ENCODE measurements around the gene ANO9. TPM values are rescaled to one million over a fixed set of nuclear protein-coding genes. Genes with fewer than 3 reads are reported as not detected.

Gene ANO9
- total RNA-seq, 1 experiment from 2014 or later: 9.4 TPM

GRCh38 chr11:479311-479710 lies 37.5 kb upstream of the ANO9 start:
- no TSS peak for BruUV-seq (replicated peaks)
- H3K36me3 Mint-ChIP-seq (ENCODE audit: insufficient read depth, unreplicated experiment): peaks cover 11% of the 10 kb centered on the region
- CTCF ChIA-PET: interaction anchor here (2.1 kb wide), 1 partner anchor 29 kb away, joined by 12 read pairs; the partner anchor contains the start of gene PTDSS2
- no peak for DNase-seq (ENCODE audit: unreplicated experiment)
- no peak overlapping the region for H3K4me3 Mint-ChIP-seq (ENCODE audit: unreplicated experiment)
- no peak for TF ChIP-seq CTCF (IDR thresholded peaks at IDR 0.05; ENCODE audit: unreplicated experiment)
- H3K4me1 Mint-ChIP-seq (ENCODE audit: insufficient read depth, unreplicated experiment): no peaks in the 10 kb centered on the region
- no peaks in the 10 kb centered on the region for H3K27me3 Mint-ChIP-seq (ENCODE audit: insufficient read depth, unreplicated experiment)
- intact Hi-C loops (cut with micrococcal nuclease): no loop called here
- POLR2A ChIA-PET: interaction anchor here (1.2 to 1.7 kb wide), 2 partner anchors 13 to 26 kb away, joined by 3 to 6 read pairs; no protein-coding TSS in a partner anchor
- no peaks in the 10 kb centered on the region for H3K9me3 Mint-ChIP-seq (ENCODE audit: unreplicated experiment)
- no peak overlapping the region for H3K27ac Mint-ChIP-seq (ENCODE audit: low read depth, unreplicated experiment)

DNA sequence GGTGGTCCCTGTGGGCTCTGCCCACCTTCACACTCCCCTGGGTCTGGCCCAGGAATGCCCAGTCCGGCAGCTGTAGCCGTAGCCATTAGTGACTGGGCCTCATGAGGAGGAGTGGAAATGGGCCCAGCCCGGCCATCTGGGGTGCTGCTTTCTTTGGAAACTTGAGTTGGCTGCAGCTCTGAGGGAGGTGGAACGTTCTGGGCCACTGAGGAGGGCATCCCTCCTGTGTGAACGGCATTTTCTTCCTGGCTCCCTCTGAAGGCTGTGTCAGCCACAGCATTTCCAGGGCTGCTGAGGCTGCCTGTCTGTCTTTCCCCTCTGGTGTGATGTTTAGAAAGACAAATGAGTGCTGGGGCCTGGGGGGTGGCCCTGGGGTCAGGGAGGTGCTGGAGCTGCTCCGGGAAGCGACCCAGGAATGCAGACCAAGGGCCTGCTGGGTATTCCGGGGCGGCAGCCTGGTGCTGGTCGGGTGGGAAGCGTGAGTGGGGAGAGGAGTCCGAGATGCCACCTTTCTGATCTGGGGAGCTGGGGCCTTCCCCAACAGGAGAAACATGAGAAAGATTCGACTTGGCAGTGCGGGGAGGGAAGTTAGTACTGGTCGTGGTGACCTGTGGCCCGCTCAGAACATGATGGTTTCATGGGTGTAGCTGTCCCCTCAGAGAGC lies 35.4 kb upstream of the ANO9 start:
- H3K36me3 Mint-ChIP-seq (ENCODE audit: insufficient read depth, unreplicated experiment): peaks cover 12% of the 10 kb centered on the region
- no peak for DNase-seq (ENCODE audit: unreplicated experiment)
- CTCF ChIA-PET: no interaction called here
- no peak overlapping the region for H3K27ac Mint-ChIP-seq (ENCODE audit: low read depth, unreplicated experiment)
- H3K27me3 Mint-ChIP-seq (ENCODE audit: insufficient read depth, unreplicated experiment): no peaks in the 10 kb centered on the region
- no peaks in the 10 kb centered on the region for H3K9me3 Mint-ChIP-seq (ENCODE audit: unreplicated experiment)
- POLR2A ChIA-PET: interaction anchor here (1.1 kb wide), 1 partner anchor 27 kb away, joined by 3 read pairs; the partner anchor contains the start of gene PTDSS2
- no TSS peak for BruUV-seq (replicated peaks)
- no peak for TF ChIP-seq CTCF (IDR thresholded peaks at IDR 0.05; ENCODE audit: unreplicated experiment)
- no peaks in the 10 kb centered on the region for H3K4me1 Mint-ChIP-seq (ENCODE audit: insufficient read depth, unreplicated experiment)
- intact Hi-C loops (cut with micrococcal nuclease): no loop called here
- H3K4me3 Mint-ChIP-seq (ENCODE audit: unreplicated experiment): no peak overlapping the region

DNA sequence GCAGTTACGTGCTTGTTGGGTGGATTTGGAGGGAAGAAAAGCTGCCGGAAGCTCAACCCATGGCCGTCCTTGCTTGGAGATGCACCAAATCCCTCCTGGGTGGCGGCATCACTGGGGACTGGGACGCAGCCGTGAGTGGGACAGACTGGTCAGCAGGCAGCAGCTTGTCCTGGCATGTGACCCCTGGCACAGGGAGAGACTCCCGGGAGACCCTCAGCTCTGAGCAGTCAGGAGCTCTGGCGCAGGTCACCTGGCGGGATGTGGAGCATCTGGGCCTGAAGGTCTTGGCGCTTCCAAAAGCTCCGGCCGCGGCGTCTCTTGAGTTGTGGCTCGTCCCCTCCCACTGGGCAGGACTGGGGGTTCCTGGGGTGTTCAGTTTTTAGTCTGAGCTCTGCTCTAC lies 34.6 kb upstream of the ANO9 start:
- no peak for TF ChIP-seq CTCF (IDR thresholded peaks at IDR 0.05; ENCODE audit: unreplicated experiment)
- BruUV-seq (replicated peaks): no TSS peak
- H3K4me3 Mint-ChIP-seq (ENCODE audit: unreplicated experiment): no peak overlapping the region

GRCh38 chr11:475941-476340 lies 34.1 kb upstream of the ANO9 start:
- Mint-ChIP-seq H3K36me3 (ENCODE audit: insufficient read depth, unreplicated experiment) (peaks cover 8% of the 10 kb centered on the region), H3K4me1 (ENCODE audit: insufficient read depth, unreplicated experiment) (no peaks in the 10 kb centered on the region), H3K4me3 (ENCODE audit: unreplicated experiment) (no peak overlapping the region), H3K27me3 (ENCODE audit: insufficient read depth, unreplicated experiment) (no peaks in the 10 kb centered on the region), H3K9me3 (ENCODE audit: unreplicated experiment) (no peaks in the 10 kb centered on the region), H3K27ac (ENCODE audit: low read depth, unreplicated experiment) (no peak overlapping the region)
- CTCF ChIA-PET: interaction anchor here (0.7 kb wide), 1 partner anchor 88 kb away, joined by 3 read pairs; no protein-coding TSS in a partner anchor
- TF ChIP-seq CTCF (IDR thresholded peaks at IDR 0.05; ENCODE audit: unreplicated experiment): no peak
- no peak for DNase-seq (ENCODE audit: unreplicated experiment)
- no TSS peak for BruUV-seq (replicated peaks)
- POLR2A ChIA-PET: interaction anchor here (0.6 kb wide), 1 partner anchor 20 kb away, joined by 3 read pairs; no protein-coding TSS in a partner anchor
- intact Hi-C loops (cut with micrococcal nuclease): no loop called here

More for the DNA sequence above, 34.6 kb upstream of the ANO9 start:
- Mint-ChIP-seq H3K4me1 (ENCODE audit: insufficient read depth, unreplicated experiment) (no peaks in the 10 kb centered on the region), H3K27ac (ENCODE audit: low read depth, unreplicated experiment) (no peak overlapping the region), H3K36me3 (ENCODE audit: insufficient read depth, unreplicated experiment) (peaks cover 12% of the 10 kb centered on the region), H3K27me3 (ENCODE audit: insufficient read depth, unreplicated experiment) (no peaks in the 10 kb centered on the region), H3K9me3 (ENCODE audit: unreplicated experiment) (no peaks in the 10 kb centered on the region)
- CTCF ChIA-PET: interaction anchor here (0.7 kb wide), 1 partner anchor 88 kb away, joined by 3 read pairs; no protein-coding TSS in a partner anchor
- intact Hi-C loops (cut with micrococcal nuclease): no loop called here
- DNase-seq (ENCODE audit: unreplicated experiment): no peak
- POLR2A ChIA-PET: interaction anchor here (0.6 to 1.1 kb wide), 2 partner anchors 20 to 26 kb away, joined by 3 read pairs; partner anchors contain the start of gene PTDSS2

All from MCF 10A (cell line).